NCI-H2081 (cell line): ENCODE measurements around the gene TYW1B.
"Not testable (repeated sequence)": the region's sequence is repeated elsewhere in the genome, so short reads cannot be mapped to it uniquely, and the experiment has no call there.

Experiments
- DNase-seq, 2 experiments: peaks; one replicate each; lab custom pipeline; 2025; lab: John Stamatoyannopoulos, UW

Gene TYW1B

GRCh38 chr7:72625721-72626423, 202.1 kb downstream of the TYW1B start:
- DNase-seq: not testable (repeated sequence)

- no peak for DNase-seq
These were observed 205.5 kb downstream of the TYW1B start for GRCh38 chr7:72622532-72622931.

GRCh38 chr7:72621761-72622187, 206.2 kb downstream of the TYW1B start:
- not testable (repeated sequence) for DNase-seq

GRCh38 chr7:72620923-72621322, 207.1 kb downstream of the TYW1B start:
- DNase-seq: not testable (repeated sequence)

GRCh38 chr7:72618435-72619180, 209.4 kb downstream of the TYW1B start:
- not testable (repeated sequence) for DNase-seq

- DNase-seq: not testable (repeated sequence)
These were observed 218.2 kb downstream of the TYW1B start for GRCh38 chr7:72609761-72610160.

GRCh38 chr7:72607988-72608387, 220.0 kb downstream of the TYW1B start:
- DNase-seq: not testable (repeated sequence)

DNA sequence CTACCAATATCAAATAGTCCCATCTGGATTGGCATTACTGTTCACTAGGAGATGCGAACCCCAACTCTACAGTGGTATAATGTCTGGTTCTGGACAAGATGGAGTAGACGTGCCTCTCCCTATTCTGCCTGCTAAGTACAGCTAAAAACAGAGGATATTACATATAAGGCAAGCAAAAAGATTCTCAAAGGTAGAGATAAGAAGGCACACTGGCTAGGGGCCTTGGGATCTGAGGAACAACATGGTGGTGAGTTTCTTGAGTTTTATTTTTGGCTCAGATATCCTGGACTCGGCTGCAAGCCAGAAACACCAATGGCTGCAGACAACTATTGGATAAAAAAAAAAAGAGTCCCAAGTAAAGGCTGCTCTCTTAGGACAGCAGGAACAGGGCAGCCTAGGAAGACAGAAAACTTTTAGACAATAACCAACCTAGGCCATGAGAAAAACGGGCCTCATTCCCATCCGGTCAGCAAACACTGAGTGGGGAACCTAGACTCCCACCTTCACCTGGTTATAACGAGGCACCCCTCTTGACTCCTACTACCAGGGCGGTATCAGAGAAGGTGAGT, 222.1 kb downstream of the TYW1B start:
- not testable (repeated sequence) for DNase-seq

DNA sequence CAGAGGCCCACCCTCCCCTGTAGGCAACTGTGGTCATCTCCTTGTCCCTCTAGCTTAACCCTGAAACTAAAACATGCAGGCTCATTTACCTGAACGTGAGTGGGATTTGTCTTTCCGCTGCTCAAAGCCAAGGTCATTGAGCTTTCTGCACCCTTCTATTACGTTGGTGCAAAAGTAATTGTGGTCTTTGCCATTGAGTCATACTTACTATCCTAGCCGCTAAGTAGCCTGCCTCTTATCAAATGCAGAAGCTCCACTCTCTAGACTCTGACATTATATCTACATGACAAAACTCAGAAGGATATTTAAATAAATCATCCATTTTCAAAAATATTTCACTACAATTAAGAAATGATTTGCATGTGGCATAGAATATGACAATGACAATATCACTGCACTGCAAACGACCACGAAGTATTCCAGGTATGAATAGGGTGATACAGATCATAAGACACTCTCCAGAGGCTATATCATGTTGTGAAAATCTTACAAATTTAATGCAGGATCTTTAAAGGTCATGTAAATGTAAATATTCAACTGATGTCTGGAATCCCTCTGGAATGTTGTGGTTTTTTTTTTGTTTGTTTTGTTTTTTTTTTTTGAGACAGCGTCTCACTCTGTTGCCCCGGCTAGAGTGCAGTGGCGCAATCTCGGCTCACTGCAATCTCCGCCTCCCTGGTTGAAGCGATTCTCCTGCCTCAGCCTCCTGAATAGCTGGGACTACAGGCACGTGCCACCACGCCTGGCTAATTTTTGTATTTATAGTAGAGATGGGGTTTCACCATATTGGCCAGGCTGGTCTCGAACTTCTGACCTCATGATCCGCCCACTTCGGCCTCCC, 223.0 kb downstream of the TYW1B start:
- DNase-seq: not testable (repeated sequence)

GRCh38 chr7:72603476-72603875, 224.5 kb downstream of the TYW1B start:
- DNase-seq: not testable (repeated sequence)

GRCh38 chr7:72603073-72603472, 224.9 kb downstream of the TYW1B start:
- no peak for DNase-seq

- DNase-seq: not testable (repeated sequence)
These were observed 226.3 kb downstream of the TYW1B start for GRCh38 chr7:72601683-72602082.

- DNase-seq: not testable (repeated sequence)
These were observed 238.0 kb downstream of the TYW1B start for GRCh38 chr7:72590023-72590422.

DNA sequence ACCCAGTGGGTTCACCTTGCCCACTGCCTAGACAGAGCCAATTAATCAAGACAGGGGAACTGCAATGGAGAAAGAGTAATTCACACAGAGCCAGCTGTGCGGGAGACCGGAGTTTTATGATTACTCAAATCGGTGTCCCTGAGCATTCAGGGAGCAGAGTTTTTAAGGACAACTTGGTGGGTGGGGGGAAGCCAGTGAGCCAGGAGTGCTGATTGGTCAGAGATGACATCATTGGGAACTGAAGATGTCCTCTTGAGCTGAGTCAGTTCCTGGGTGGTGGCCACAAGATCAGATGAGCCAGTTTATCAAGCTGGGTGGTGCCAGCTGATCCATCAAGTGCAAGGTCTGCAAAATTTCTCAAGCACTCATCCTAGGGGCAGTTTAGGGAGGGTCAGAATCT, 240.7 kb downstream of the TYW1B start:
- not testable (repeated sequence) for DNase-seq

GRCh38 chr7:72584576-72584975, 243.4 kb downstream of the TYW1B start:
- not testable (repeated sequence) for DNase-seq

- not testable (repeated sequence) for DNase-seq
These were observed 244.2 kb downstream of the TYW1B start for GRCh38 chr7:72583620-72584361.

- DNase-seq: not testable (repeated sequence)
These were observed 247.7 kb downstream of the TYW1B start for GRCh38 chr7:72580142-72580770.

DNA sequence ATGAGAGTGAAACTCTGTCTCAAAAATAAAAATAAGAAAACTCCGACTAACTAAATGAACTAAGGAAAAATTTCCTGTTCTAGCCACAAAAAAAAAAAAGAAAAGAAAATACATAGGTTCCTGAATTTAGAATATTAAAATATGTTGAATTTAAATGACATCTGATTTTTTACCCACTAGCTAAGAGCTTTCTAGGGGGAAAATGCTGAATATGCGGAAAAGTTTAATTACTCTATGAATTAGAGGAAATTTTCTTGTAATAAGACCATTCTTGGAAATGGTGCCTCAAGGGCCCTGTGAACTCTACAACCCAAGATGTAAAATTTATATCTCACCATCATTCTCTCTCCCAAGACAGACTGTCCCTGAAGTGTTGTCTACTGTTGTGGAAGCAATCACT, 250.9 kb downstream of the TYW1B start:
- DNase-seq: no peak

- not testable (repeated sequence) for DNase-seq
These were observed 266.0 kb downstream of the TYW1B start for GRCh38 chr7:72561988-72562387.

GRCh38 chr7:72559546-72559945, 268.5 kb downstream of the TYW1B start:
- DNase-seq: not testable (repeated sequence)

DNA sequence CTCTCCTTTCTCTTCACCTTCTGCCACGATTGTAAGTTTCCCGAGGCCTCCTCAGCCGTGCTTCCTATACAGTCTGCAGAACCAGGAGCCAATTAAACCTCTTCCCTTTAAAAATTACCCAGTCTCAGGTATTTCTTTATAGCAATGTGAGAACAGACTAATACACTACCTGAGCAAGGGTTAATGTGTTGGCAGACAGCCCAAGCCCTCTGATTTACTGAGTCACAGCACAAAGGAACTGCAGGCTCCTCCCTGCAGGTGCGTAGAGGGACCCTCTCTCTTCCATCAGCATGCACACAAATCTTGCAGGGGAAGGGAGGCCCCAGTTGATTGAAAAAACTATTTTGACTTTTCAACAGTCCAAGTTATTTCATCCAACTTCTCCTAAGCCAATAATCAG, 271.3 kb downstream of the TYW1B start:
- not testable (repeated sequence) for DNase-seq
